BLaER1 (cell line): ENCODE measurements around the gene SPPL3.

ENCODE experiments used
- H3K27ac ChIP-seq: shearing (Covaris generic); formaldehyde crosslinking; 2 replicates; pipeline ENCODE4 v1.8.1; 2022
- H3K27me3 ChIP-seq: shearing (Covaris generic); formaldehyde crosslinking; 2 replicates; pipeline ENCODE4 v1.8.1; 2022
- H3K36me3 ChIP-seq: shearing (Covaris generic); formaldehyde crosslinking; 2 replicates; pipeline ENCODE4 v1.8.1; 2022
- H3K4me1 ChIP-seq: shearing (Covaris generic); formaldehyde crosslinking; 2 replicates; pipeline ENCODE4 v1.8.1; 2022
- H3K4me2 ChIP-seq: shearing (Covaris generic); formaldehyde crosslinking; 2 replicates; pipeline ENCODE4 v1.8.1; 2022
- H3K4me3 ChIP-seq: shearing (Covaris generic); formaldehyde crosslinking; 2 replicates; pipeline ENCODE4 v1.8.1; 2022
- H3K9ac ChIP-seq: shearing (Covaris generic); formaldehyde crosslinking; 2 replicates; pipeline ENCODE4 v1.8.1; 2022
- H3K9me3 ChIP-seq: shearing (Covaris generic); formaldehyde crosslinking; 2 replicates; pipeline ENCODE4 v1.8.1; 2022
- H4K20me1 ChIP-seq: shearing (Covaris generic); formaldehyde crosslinking; 2 replicates; pipeline ENCODE4 v1.8.1; 2022
- Cebpa-rat ChIP-seq: shearing (Covaris generic); IDR thresholded peaks from 2 replicates; pipeline ENCODE4 v1.8.1; 2022

SPPL3 gene

GRCh38 chr12:120939523-120939922 lies 35.4 kb upstream of the SPPL3 start:
- TF ChIP-seq Cebpa-rat = no peak
- Histone ChIP-seq H3K27ac (no peak overlapping the region), H4K20me1 (no peaks in the 10 kb centered on the region), H3K4me3 (no peak overlapping the region), H3K9me3 (no peaks in the 10 kb centered on the region), H3K4me1 (no peaks in the 10 kb centered on the region), H3K4me2 (no peak overlapping the region), H3K36me3 (no peaks in the 10 kb centered on the region), H3K9ac (no peak overlapping the region), H3K27me3 (no peaks in the 10 kb centered on the region)

GRCh38 chr12:120938496-120938895 lies 34.3 kb upstream of the SPPL3 start:
- Histone ChIP-seq H3K4me3 (no peak overlapping the region), H3K9ac (no peak overlapping the region), H3K9me3 (no peaks in the 10 kb centered on the region), H3K4me2 (no peak overlapping the region), H3K27me3 (no peaks in the 10 kb centered on the region), H3K27ac (no peak overlapping the region), H3K36me3 (no peaks in the 10 kb centered on the region), H4K20me1 (no peaks in the 10 kb centered on the region), H3K4me1 (no peaks in the 10 kb centered on the region)
- TF ChIP-seq Cebpa-rat = no peak

GRCh38 chr12:120936197-120936596 lies 32.0 kb upstream of the SPPL3 start:
- H3K4me1 ChIP-seq = no peaks in the 10 kb centered on the region
- no peak for TF ChIP-seq Cebpa-rat
- H3K27me3 ChIP-seq = no peaks in the 10 kb centered on the region
- no peak overlapping the region for H3K27ac ChIP-seq
- H3K4me3 ChIP-seq = no peak overlapping the region
- H3K4me2 ChIP-seq = no peak overlapping the region
- H3K9me3 ChIP-seq = no peaks in the 10 kb centered on the region
- H3K36me3 ChIP-seq = no peaks in the 10 kb centered on the region
- no peak overlapping the region for H3K9ac ChIP-seq
- no peaks in the 10 kb centered on the region for H4K20me1 ChIP-seq

- Histone ChIP-seq H4K20me1 (no peaks in the 10 kb centered on the region), H3K36me3 (no peaks in the 10 kb centered on the region), H3K27ac (no peak overlapping the region), H3K27me3 (no peaks in the 10 kb centered on the region), H3K4me2 (no peak overlapping the region), H3K9me3 (no peaks in the 10 kb centered on the region), H3K4me1 (no peaks in the 10 kb centered on the region), H3K9ac (no peak overlapping the region), H3K4me3 (no peak overlapping the region)
- TF ChIP-seq Cebpa-rat = no peak
Measured at GRCh38 chr12:120933786-120934185, 29.6 kb upstream of the SPPL3 start.

DNA sequence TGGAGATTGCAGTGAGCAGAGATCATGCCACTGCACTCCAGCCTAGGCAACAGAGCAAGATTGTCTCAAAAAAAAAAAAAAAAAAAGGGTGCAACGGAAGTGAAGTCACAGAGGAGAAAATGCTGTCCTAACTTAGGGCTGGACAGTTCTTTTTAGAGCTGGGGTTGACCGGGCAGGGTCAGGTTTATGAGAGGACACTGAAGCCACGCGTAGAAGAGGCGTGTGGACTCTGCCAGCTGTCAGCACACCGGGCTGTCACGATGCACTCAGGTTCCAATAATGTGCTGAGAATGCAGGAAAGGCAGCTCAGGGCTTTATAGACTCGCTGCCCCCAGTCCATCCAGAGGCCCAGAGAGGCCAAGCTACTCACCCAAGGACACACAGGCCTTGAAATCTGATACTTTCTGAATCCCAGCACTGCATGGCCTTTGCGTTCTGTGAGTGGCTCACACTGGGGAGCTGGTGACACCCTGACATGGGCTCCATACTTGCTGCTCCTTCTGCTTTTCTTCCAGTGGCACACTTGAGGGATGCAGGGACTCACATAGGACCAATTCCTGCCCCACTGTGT lies 28.9 kb upstream of the SPPL3 start:
- no peaks in the 10 kb centered on the region for H4K20me1 ChIP-seq
- no peak overlapping the region for H3K27ac ChIP-seq
- H3K4me3 ChIP-seq = no peak overlapping the region
- no peak overlapping the region for H3K4me2 ChIP-seq
- H3K9ac ChIP-seq = no peak overlapping the region
- H3K36me3 ChIP-seq = no peaks in the 10 kb centered on the region
- H3K4me1 ChIP-seq = no peaks in the 10 kb centered on the region
- no peaks in the 10 kb centered on the region for H3K27me3 ChIP-seq
- no peaks in the 10 kb centered on the region for H3K9me3 ChIP-seq
- TF ChIP-seq Cebpa-rat = no peak

GRCh38 chr12:120932058-120932457 lies 27.9 kb upstream of the SPPL3 start:
- TF ChIP-seq Cebpa-rat = no peak
- H4K20me1 ChIP-seq = no peaks in the 10 kb centered on the region
- H3K27me3 ChIP-seq = no peaks in the 10 kb centered on the region
- H3K27ac ChIP-seq = no peak overlapping the region
- H3K4me1 ChIP-seq = no peaks in the 10 kb centered on the region
- H3K9me3 ChIP-seq = no peaks in the 10 kb centered on the region
- H3K9ac ChIP-seq = no peak overlapping the region
- H3K4me3 ChIP-seq = no peak overlapping the region
- H3K36me3 ChIP-seq = no peaks in the 10 kb centered on the region
- no peak overlapping the region for H3K4me2 ChIP-seq

DNA sequence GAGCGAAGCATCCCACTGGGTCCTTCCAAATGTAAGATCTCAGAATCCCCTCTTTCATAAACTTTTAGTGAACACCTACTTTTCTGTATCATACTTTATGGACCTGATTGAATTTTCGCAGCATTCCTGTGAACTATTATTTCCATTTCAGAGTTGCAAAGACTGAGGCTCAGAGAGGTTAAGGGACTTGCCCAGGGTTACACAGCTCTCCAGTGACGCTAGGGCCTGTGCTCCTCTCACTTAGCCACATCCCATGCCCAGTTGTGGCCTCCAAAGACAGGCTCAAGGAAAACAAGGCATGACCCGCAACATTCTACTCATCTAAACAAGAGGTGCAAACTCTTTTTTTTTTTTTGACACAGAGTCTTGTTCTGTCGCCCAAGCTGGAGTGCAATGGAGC lies 25.9 kb upstream of the SPPL3 start:
- no peaks in the 10 kb centered on the region for H3K27me3 ChIP-seq
- no peak overlapping the region for H3K4me2 ChIP-seq
- no peak overlapping the region for H3K9ac ChIP-seq
- H4K20me1 ChIP-seq = no peaks in the 10 kb centered on the region
- H3K27ac ChIP-seq = no peak overlapping the region
- 0 out of 2 replicates have a peak, but pooled peaks cover 3% of the 10 kb centered on the region for H3K9me3 ChIP-seq
- H3K4me3 ChIP-seq = no peak overlapping the region
- no peak for TF ChIP-seq Cebpa-rat
- H3K4me1 ChIP-seq = no peaks in the 10 kb centered on the region
- H3K36me3 ChIP-seq = no peaks in the 10 kb centered on the region

- H3K4me2 ChIP-seq = no peak overlapping the region
- H3K9ac ChIP-seq = no peak overlapping the region
- no peaks in the 10 kb centered on the region for H3K27me3 ChIP-seq
- no peak overlapping the region for H3K4me3 ChIP-seq
- no peaks in the 10 kb centered on the region for H4K20me1 ChIP-seq
- no peaks in the 10 kb centered on the region for H3K4me1 ChIP-seq
- no peak overlapping the region for H3K27ac ChIP-seq
- no peak for TF ChIP-seq Cebpa-rat
- H3K36me3 ChIP-seq = no peaks in the 10 kb centered on the region
- 0 out of 2 replicates have a peak, but pooled peaks cover 3% of the 10 kb centered on the region for H3K9me3 ChIP-seq
Measured at GRCh38 chr12:120928864-120929652, 24.9 kb upstream of the SPPL3 start.

GRCh38 chr12:120925740-120926563 lies 21.8 kb upstream of the SPPL3 start:
- Histone ChIP-seq H3K9ac (no peak overlapping the region), H3K27ac (no peak overlapping the region), H3K36me3 (no peaks in the 10 kb centered on the region), H4K20me1 (no peaks in the 10 kb centered on the region), H3K27me3 (no peaks in the 10 kb centered on the region), H3K4me1 (no peaks in the 10 kb centered on the region), H3K4me2 (no peak overlapping the region), H3K9me3 (0 out of 2 replicates have a peak, but pooled peaks cover 3% of the 10 kb centered on the region), H3K4me3 (no peak overlapping the region)
- no peak for TF ChIP-seq Cebpa-rat

DNA sequence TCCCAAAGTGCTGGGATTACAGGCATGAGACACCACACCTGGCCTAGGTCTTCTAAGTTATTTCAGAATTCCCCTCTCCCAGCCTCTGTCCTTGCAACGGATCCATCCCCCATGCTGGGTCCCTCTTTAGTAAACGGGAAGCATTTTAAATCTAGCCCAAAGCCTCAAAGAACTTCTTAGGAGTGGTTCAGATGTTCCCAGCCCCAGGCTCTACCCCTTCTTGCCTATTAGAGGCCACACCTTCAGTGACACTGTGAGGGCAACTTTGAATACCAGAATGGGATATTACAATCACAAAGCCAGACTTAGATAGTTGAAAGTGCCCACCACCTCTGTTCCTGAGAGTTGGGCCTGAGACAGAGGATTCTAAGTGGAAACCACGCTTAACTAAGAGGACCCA lies 18.1 kb upstream of the SPPL3 start:
- Histone ChIP-seq H3K4me3 (no peak overlapping the region), H3K9me3 (peaks cover 25% of the 10 kb centered on the region), H3K27ac (no peak overlapping the region), H3K27me3 (no peaks in the 10 kb centered on the region), H4K20me1 (no peaks in the 10 kb centered on the region), H3K4me1 (no peaks in the 10 kb centered on the region), H3K4me2 (no peak overlapping the region), H3K36me3 (no peaks in the 10 kb centered on the region), H3K9ac (no peak overlapping the region)
- no peak for TF ChIP-seq Cebpa-rat
